Stomach (tissue), 9 donors: ENCODE results near the gene DNALI1. TPM values are rescaled to one million over a fixed set of nuclear protein-coding genes. Genes with fewer than 3 reads are reported as not detected.

ENCODE experiments used
- DNase-seq, 2 donors: peaks; one replicate each; pipeline versions ENCODE4 v3.0.0 to v3.0.0-alpha.2; 2013 to 2019
- H3K27ac ChIP-seq, 5 donors: fragments of 200-600 bp in 4 of 5; sonication (generic) in 4 of 5; one replicate each; pipeline ENCODE4 v1.5.1; 2013 to 2019; ENCODE audit warnings: mild to moderate bottlenecking in 1 of 5, moderate library complexity in 1 of 5
- H3K27me3 ChIP-seq, 3 donors: fragments of 200-600 bp; sonication (generic); one replicate each; pipeline ENCODE4 v1.5.1; 2017 to 2019; ENCODE audit warnings: mixed run types in 1 of 3
- H3K36me3 ChIP-seq, 4 donors: fragments of 200-600 bp; sonication (generic); 1 replicate in 3 of 4; 2 replicates in 1 of 4; pipeline ENCODE4 v1.5.1; 2016 to 2019
- H3K4me1 ChIP-seq, 4 donors: fragments of 200-600 bp; sonication (generic); one replicate each; pipeline ENCODE4 v1.5.1; 2016 to 2019
- H3K4me3 ChIP-seq, 4 donors: fragments of 200-600 bp; sonication (generic) in 3 of 4; one replicate each; pipeline ENCODE4 v1.5.1; 2016 to 2019; ENCODE audit warnings: mild to moderate bottlenecking in 1 of 4
- H3K9me3 ChIP-seq, 4 donors: fragments of 200-600 bp; sonication (generic); one replicate each; pipeline ENCODE4 v1.5.1; 2016 to 2019
- CTCF ChIP-seq, 7 experiments: fragments of 450-650 bp in 4 of 7; fragments of 200-600 bp in 3 of 7; sonication (generic) in 3 of 7; IDR thresholded peaks; one replicate each; pipeline ENCODE4 v1.5.1; 2016 to 2019; ENCODE audit warnings: antibody characterized with exemption in 7 of 7, control low read depth in 2 of 7, mild to moderate bottlenecking in 1 of 7
- EP300 ChIP-seq: sonication (generic); formaldehyde crosslinking; IDR thresholded peaks from one replicate; pipeline ENCODE4 v1.6.1; 2017; ENCODE audit warnings: antibody characterized with exemption
- POLR2A ChIP-seq, 4 donors: fragments of 450-650 bp; IDR thresholded peaks; one replicate each; pipeline ENCODE4 v1.6.1; 2016; ENCODE audit warnings: antibody characterized with exemption in 4 of 4, control low read depth in 2 of 4, mild to moderate bottlenecking in 1 of 4, moderate library complexity in 1 of 4
- POLR2AphosphoS5 ChIP-seq, 3 donors: sonication (generic); formaldehyde crosslinking; IDR thresholded peaks; one replicate each; pipeline ENCODE4 v1.6.1; 2016; ENCODE audit warnings: antibody characterized with exemption in 3 of 3
- WGBS, 5 donors: extraction: QIAGEN DNeasy Blood & Tissue Kit in 3 of 5; methylation state at CpG; one replicate each; pipeline versions ENCODE4 v1.1.5 to v1.1.7; 2013 to 2018; 5-methylcytosine and 5-hydroxymethylcytosine counted together
- intact Hi-C: fragments of 100-400 bp; cut with DNase I; formaldehyde crosslinking; loops from one replicate; pipeline ENCODE4 v1.15.1; 2023; ENCODE audit warnings: low total_unique reads
- polyA plus RNA-seq, 3 donors: library from polyadenylated mRNA; stranded (reverse); fragments of 200-250 nt; gene quantifications; one replicate each; pipeline ENCODE4 v1.2.3, GENCODE V29; 2013
- total RNA-seq, 5 donors: library from RNA; depleted of rRNA; stranded (reverse); fragments of >200 nt; gene quantifications; one replicate each; pipeline versions ENCODE4 v1.1.0 to v1.2.3, GENCODE V29; 2014 to 2016
- donor health status: healthy with polysubstance abuse.
- donor health status: Bipolar disorder and iron deficiency.
- donor health status: healthy.

DNALI1 gene
- total and polyA plus RNA-seq, 8 donors: 2.9 to 30.6 (median 15.4) TPM; not detected in 1

GRCh38 chr1:37588939-37589338 is 32.2 kb downstream of the DNALI1 start:
- no peak for TF ChIP-seq POLR2AphosphoS5 (IDR thresholded peaks at IDR 0.05)
- TF ChIP-seq CTCF (IDR thresholded peaks at IDR 0.05): no peak
- no peak for TF ChIP-seq POLR2A (IDR thresholded peaks at IDR 0.05)
- TF ChIP-seq EP300: no peak
- peaks cover under 1 to 10% (median 5%) of the 10 kb centered on the region in 4 donors for H3K4me1 ChIP-seq
- WGBS, 5 donors: 88 to 94% (median 89%) methylated on average over 2 of the region's 2 CpGs
- H3K27me3 ChIP-seq: no peaks in the 10 kb centered on the region
- H3K27ac ChIP-seq: no peak overlapping the region
- intact Hi-C loops: no loop called here
- H3K4me3 ChIP-seq: no peak overlapping the region
- H3K9me3 ChIP-seq: no peaks in the 10 kb centered on the region
- DNase-seq: no peak
- H3K36me3 ChIP-seq: peaks cover 51 to 97% (median 95%) of the 10 kb centered on the region in 4 donors

- peaks cover 20 to 31% (median 24%) of the 10 kb centered on the region in 4 donors for H3K4me1 ChIP-seq
- H3K36me3 ChIP-seq: peaks cover 31 to 49% (median 47%) of the 10 kb centered on the region in 4 donors
- H3K9me3 ChIP-seq: no peaks in the 10 kb centered on the region
- 91 to 95% (median 93%) methylated on average over 6 of the region's 6 CpGs for WGBS, 5 donors
- no peak overlapping the region for H3K4me3 ChIP-seq
- no peaks in the 10 kb centered on the region for H3K27me3 ChIP-seq
- H3K27ac ChIP-seq: no peak overlapping the region
- TF ChIP-seq POLR2AphosphoS5 (IDR thresholded peaks at IDR 0.05) (no peak), POLR2A (IDR thresholded peaks at IDR 0.05) (no peak), CTCF (IDR thresholded peaks at IDR 0.05) (no peak), EP300 (no peak)
- DNase-seq: no peak
- intact Hi-C loops: no loop called here
Measured at GRCh38 chr1:37593726-37594125, 37.0 kb downstream of the DNALI1 start.

- TF ChIP-seq EP300 (no peak), CTCF (IDR thresholded peaks at IDR 0.05) (no peak), POLR2A (IDR thresholded peaks at IDR 0.05) (peak in 1 of 4 donors; percentile 33), POLR2AphosphoS5 (IDR thresholded peaks at IDR 0.05) (peak; percentile 68 to 98 (median 87))
- intact Hi-C loops: no loop called here
- peaks cover 0 to 6% (median 4%) of the 10 kb centered on the region in 3 donors for H3K27me3 ChIP-seq
Measured at GRCh38 chr1:37595440-37596181, 38.9 kb downstream of the DNALI1 start, which contains the start of gene GNL2. Gene GNL2 (minus strand): TSS chr1:37595937. CDS start chr1:37595822, 115 bp downstream.

GRCh38 chr1:37596182-37596667 is 39.5 kb downstream of the DNALI1 start:
- H3K4me1 ChIP-seq: peaks cover 20 to 31% (median 24%) of the 10 kb centered on the region in 4 donors
- peaks cover 10 to 24% (median 22%) of the 10 kb centered on the region in 4 donors for H3K36me3 ChIP-seq
- H3K9me3 ChIP-seq: no peaks in the 10 kb centered on the region
- peak overlapping the region; percentile 61 to 94 (median 84) for H3K4me3 ChIP-seq
- DNase-seq: no peak
- H3K27ac ChIP-seq: peak overlapping the region in 4 of 5 donors; percentile 84 to 91 (median 85)
- 0 to 4% (median 2%) methylated on average over 3 of the region's 3 CpGs for WGBS, 5 donors
- intact Hi-C loops: no loop called here
- peaks cover 0 to 11% (median 4%) of the 10 kb centered on the region in 3 donors for H3K27me3 ChIP-seq
- TF ChIP-seq POLR2AphosphoS5 (IDR thresholded peaks at IDR 0.05): no peak
- no peak for TF ChIP-seq EP300
- no peak for TF ChIP-seq CTCF (IDR thresholded peaks at IDR 0.05)
- no peak for TF ChIP-seq POLR2A (IDR thresholded peaks at IDR 0.05)

More at GRCh38 chr1:37595440-37596181, 38.9 kb downstream of the DNALI1 start, which contains the start of gene GNL2:
- H3K27ac ChIP-seq: peak within 1 kb of the TSS; percentile 79 to 91 (median 85)
- no peaks in the 10 kb centered on the region for H3K9me3 ChIP-seq
- H3K36me3 ChIP-seq: peaks cover 16 to 31% (median 28%) of the 10 kb centered on the region in 4 donors
- peak within 1 kb of the TSS; percentile 61 to 94 (median 84) for H3K4me3 ChIP-seq
- WGBS, 5 donors: 0 to 1% (median 1%) methylated on average over 47 to 51 of the region's 51 CpGs
- peak; percentile 99 for DNase-seq
- peaks cover 20 to 31% (median 24%) of the 10 kb centered on the region in 4 donors for H3K4me1 ChIP-seq
